Duodenal mucosa (tissue), 2 donors: ENCODE data around the gene SCRG1.

Experiments
- H3K27ac ChIP-seq: one replicate; pipeline ENCODE4 v1.7.0; 2013; ENCODE audit warnings: low read depth, low read length
- H3K27me3 ChIP-seq, 2 donors: one replicate each; pipeline ENCODE4 v1.7.0; 2013; ENCODE audit warnings: low read length in 2 of 2, control low read depth in 1 of 2; ENCODE audit not compliant: insufficient read depth in 2 of 2, control insufficient read depth in 1 of 2
- H3K36me3 ChIP-seq, 2 donors: one replicate each; pipeline ENCODE4 v1.7.0; 2013; ENCODE audit warnings: low read length in 2 of 2, control low read depth in 1 of 2; ENCODE audit not compliant: insufficient read depth in 2 of 2, control insufficient read depth in 1 of 2
- H3K4me1 ChIP-seq, 2 donors: one replicate each; pipeline ENCODE4 v1.7.0; 2013; ENCODE audit warnings: low read length in 2 of 2, control low read depth in 1 of 2; ENCODE audit not compliant: insufficient read depth in 2 of 2, control insufficient read depth in 1 of 2
- H3K4me3 ChIP-seq, 2 donors: one replicate each; pipeline ENCODE4 v1.7.0; 2013; ENCODE audit warnings: low read length in 2 of 2, low read depth in 1 of 2
- H3K9ac ChIP-seq, 2 donors: one replicate each; pipeline ENCODE4 v1.7.0; 2013; ENCODE audit warnings: low read length in 2 of 2, low read depth in 1 of 2
- H3K9me3 ChIP-seq, 2 donors: one replicate each; pipeline ENCODE4 v1.7.0; 2013; ENCODE audit warnings: low read length in 2 of 2, control low read depth in 1 of 2; ENCODE audit not compliant: control insufficient read depth in 1 of 2

The SCRG1 gene

GRCh38 chr4:173398779-173399415 is at the start of gene SCRG1:
SCRG1 (minus strand) TSS chr4:173399116; CDS start chr4:173391414, 7,702 bp downstream.
- Histone ChIP-seq H3K27me3 (no peaks in the 10 kb centered on the region), H3K27ac (no peak within 1 kb of the TSS), H3K4me3 (no peak within 1 kb of the TSS), H3K9ac (no peak within 1 kb of the TSS), H3K9me3 (no peaks in the 10 kb centered on the region), H3K36me3 (no peaks in the 10 kb centered on the region), H3K4me1 (peaks cover 0 to 23% of the 10 kb centered on the region in 2 donors)

GRCh38 chr4:173448103-173448502 is 49.2 kb upstream of the SCRG1 start:
- no peaks in the 10 kb centered on the region for H3K27me3 ChIP-seq
- H3K36me3 ChIP-seq, result no peaks in the 10 kb centered on the region
- H3K27ac ChIP-seq, result no peak overlapping the region
- H3K9ac ChIP-seq, result no peak overlapping the region
- H3K9me3 ChIP-seq, result no peaks in the 10 kb centered on the region
- H3K4me3 ChIP-seq, result no peak overlapping the region
- no peaks in the 10 kb centered on the region for H3K4me1 ChIP-seq

GRCh38 chr4:173446416-173446815 is 47.5 kb upstream of the SCRG1 start:
- Histone ChIP-seq H3K36me3 (no peaks in the 10 kb centered on the region), H3K27me3 (no peaks in the 10 kb centered on the region), H3K9me3 (no peaks in the 10 kb centered on the region), H3K9ac (no peak overlapping the region), H3K4me1 (no peaks in the 10 kb centered on the region), H3K4me3 (no peak overlapping the region), H3K27ac (no peak overlapping the region)

- Histone ChIP-seq H3K27ac (no peak overlapping the region), H3K36me3 (no peaks in the 10 kb centered on the region), H3K27me3 (no peaks in the 10 kb centered on the region), H3K9me3 (no peaks in the 10 kb centered on the region), H3K4me1 (no peaks in the 10 kb centered on the region), H3K9ac (no peak overlapping the region), H3K4me3 (no peak overlapping the region)
Observed at GRCh38 chr4:173443121-173443520, 44.2 kb upstream of the SCRG1 start.

GRCh38 chr4:173442223-173442932 is 43.5 kb upstream of the SCRG1 start:
- Histone ChIP-seq H3K9me3 (no peaks in the 10 kb centered on the region), H3K4me1 (no peaks in the 10 kb centered on the region), H3K36me3 (no peaks in the 10 kb centered on the region), H3K9ac (no peak overlapping the region), H3K27ac (no peak overlapping the region), H3K4me3 (no peak overlapping the region), H3K27me3 (no peaks in the 10 kb centered on the region)

GRCh38 chr4:173440888-173441287 is 42.0 kb upstream of the SCRG1 start:
- H3K27ac ChIP-seq, result no peak overlapping the region
- no peak overlapping the region for H3K4me3 ChIP-seq
- H3K9me3 ChIP-seq, result no peaks in the 10 kb centered on the region
- no peak overlapping the region for H3K9ac ChIP-seq
- H3K36me3 ChIP-seq, result no peaks in the 10 kb centered on the region
- no peaks in the 10 kb centered on the region for H3K27me3 ChIP-seq
- H3K4me1 ChIP-seq, result no peaks in the 10 kb centered on the region

- Histone ChIP-seq H3K9ac (no peak overlapping the region), H3K27ac (no peak overlapping the region), H3K36me3 (no peaks in the 10 kb centered on the region), H3K9me3 (no peaks in the 10 kb centered on the region), H3K4me1 (peaks cover 0 to 6% of the 10 kb centered on the region in 2 donors), H3K27me3 (no peaks in the 10 kb centered on the region), H3K4me3 (no peak overlapping the region)
Observed at GRCh38 chr4:173436771-173437265, 37.9 kb upstream of the SCRG1 start.

- Histone ChIP-seq H3K4me1 (peaks cover 0 to 6% of the 10 kb centered on the region in 2 donors), H3K27me3 (no peaks in the 10 kb centered on the region), H3K36me3 (no peaks in the 10 kb centered on the region), H3K9ac (no peak overlapping the region), H3K9me3 (no peaks in the 10 kb centered on the region), H3K27ac (no peak overlapping the region), H3K4me3 (no peak overlapping the region)
Observed at GRCh38 chr4:173436149-173436579, 37.2 kb upstream of the SCRG1 start.

GRCh38 chr4:173434231-173434630 is 35.3 kb upstream of the SCRG1 start:
- H3K36me3 ChIP-seq, result no peaks in the 10 kb centered on the region
- no peaks in the 10 kb centered on the region for H3K27me3 ChIP-seq
- H3K9me3 ChIP-seq, result no peaks in the 10 kb centered on the region
- no peak overlapping the region for H3K9ac ChIP-seq
- peaks cover 0 to 6% of the 10 kb centered on the region in 2 donors for H3K4me1 ChIP-seq
- H3K4me3 ChIP-seq, result no peak overlapping the region
- H3K27ac ChIP-seq, result no peak overlapping the region

- no peaks in the 10 kb centered on the region for H3K36me3 ChIP-seq
- H3K9me3 ChIP-seq, result no peaks in the 10 kb centered on the region
- H3K4me1 ChIP-seq, result peaks cover 0 to 6% of the 10 kb centered on the region in 2 donors
- no peak overlapping the region for H3K9ac ChIP-seq
- no peaks in the 10 kb centered on the region for H3K27me3 ChIP-seq
- H3K4me3 ChIP-seq, result no peak overlapping the region
- no peak overlapping the region for H3K27ac ChIP-seq
Observed at GRCh38 chr4:173433447-173433846, 34.5 kb upstream of the SCRG1 start.
